ENCODE results near the gene MCF2L2. TPM values are rescaled to one million over a fixed set of nuclear protein-coding genes. Genes with fewer than 3 reads are reported as not detected.

Gene MCF2L2
- total RNA-seq, 1 donor from 2014 or later, result 2.1 TPM

- Mint-ChIP-seq H3K27me3 (ENCODE audit: low read depth) (no peaks in the 10 kb centered on the region), H3K4me3 (no peak overlapping the region), H3K27ac (ENCODE audit: unreplicated experiment) (no peak overlapping the region), H3K4me1 (no peaks in the 10 kb centered on the region), H3K36me3 (ENCODE audit: low read depth) (no peaks in the 10 kb centered on the region), H3K9me3 (no peaks in the 10 kb centered on the region)
- TF ChIP-seq CTCF (conservative IDR thresholded peaks at IDR 0.05), result no peak
- no peak for DNase-seq (ENCODE audit: low read depth, low spot score)
Measured at GRCh38 chr3:183313764-183314163, 114.7 kb downstream of the MCF2L2 start.

GRCh38 chr3:183313351-183313750 is 115.1 kb downstream of the MCF2L2 start:
- Mint-ChIP-seq H3K27ac (ENCODE audit: unreplicated experiment) (no peak overlapping the region), H3K36me3 (ENCODE audit: low read depth) (no peaks in the 10 kb centered on the region)
- no peak for TF ChIP-seq CTCF (conservative IDR thresholded peaks at IDR 0.05)

GRCh38 chr3:183312433-183312832 is 116.0 kb downstream of the MCF2L2 start:
- DNase-seq (ENCODE audit: low read depth, low spot score), result no peak
- Mint-ChIP-seq H3K4me3 (no peak overlapping the region), H3K4me1 (no peaks in the 10 kb centered on the region), H3K27ac (ENCODE audit: unreplicated experiment) (no peak overlapping the region), H3K9me3 (no peaks in the 10 kb centered on the region), H3K36me3 (ENCODE audit: low read depth) (no peaks in the 10 kb centered on the region), H3K27me3 (ENCODE audit: low read depth) (no peaks in the 10 kb centered on the region)
- no peak for TF ChIP-seq CTCF (conservative IDR thresholded peaks at IDR 0.05)

More at GRCh38 chr3:183313351-183313750, 115.1 kb downstream of the MCF2L2 start:
- Mint-ChIP-seq H3K4me3 (no peak overlapping the region), H3K4me1 (no peaks in the 10 kb centered on the region), H3K9me3 (no peaks in the 10 kb centered on the region), H3K27me3 (ENCODE audit: low read depth) (no peaks in the 10 kb centered on the region)
- DNase-seq (ENCODE audit: low read depth, low spot score), result no peak

GRCh38 chr3:183310936-183311335 is 117.5 kb downstream of the MCF2L2 start:
- no peaks in the 10 kb centered on the region for H3K36me3 Mint-ChIP-seq (ENCODE audit: low read depth)
- DNase-seq (ENCODE audit: low read depth, low spot score), result no peak
- no peaks in the 10 kb centered on the region for H3K9me3 Mint-ChIP-seq
- H3K27me3 Mint-ChIP-seq (ENCODE audit: low read depth), result no peaks in the 10 kb centered on the region
- H3K4me3 Mint-ChIP-seq, result no peak overlapping the region
- TF ChIP-seq CTCF (conservative IDR thresholded peaks at IDR 0.05), result no peak
- H3K4me1 Mint-ChIP-seq, result no peaks in the 10 kb centered on the region
- H3K27ac Mint-ChIP-seq (ENCODE audit: unreplicated experiment), result no peak overlapping the region

GRCh38 chr3:183309276-183309675 is 119.1 kb downstream of the MCF2L2 start:
- Mint-ChIP-seq H3K9me3 (no peaks in the 10 kb centered on the region), H3K4me1 (no peaks in the 10 kb centered on the region), H3K4me3 (no peak overlapping the region), H3K27me3 (ENCODE audit: low read depth) (no peaks in the 10 kb centered on the region), H3K27ac (ENCODE audit: unreplicated experiment) (no peak overlapping the region), H3K36me3 (ENCODE audit: low read depth) (no peaks in the 10 kb centered on the region)
- DNase-seq (ENCODE audit: low read depth, low spot score), result no peak
- no peak for TF ChIP-seq CTCF (conservative IDR thresholded peaks at IDR 0.05)

GRCh38 chr3:183308751-183309150 is 119.7 kb downstream of the MCF2L2 start:
- H3K4me3 Mint-ChIP-seq, result no peak overlapping the region
- H3K9me3 Mint-ChIP-seq, result no peaks in the 10 kb centered on the region
- H3K36me3 Mint-ChIP-seq (ENCODE audit: low read depth), result no peaks in the 10 kb centered on the region
- DNase-seq (ENCODE audit: low read depth, low spot score), result no peak
- no peaks in the 10 kb centered on the region for H3K27me3 Mint-ChIP-seq (ENCODE audit: low read depth)
- no peak overlapping the region for H3K27ac Mint-ChIP-seq (ENCODE audit: unreplicated experiment)
- H3K4me1 Mint-ChIP-seq, result no peaks in the 10 kb centered on the region
- TF ChIP-seq CTCF (conservative IDR thresholded peaks at IDR 0.05), result no peak
